HUES48 (cell line): ENCODE data around the gene TPBG.

ENCODE experiments used
- H3K27ac ChIP-seq: one replicate; pipeline ENCODE4 v1.7.0; 2013; ENCODE audit warnings: low read depth, low read length, inconsistent platforms
- H3K27me3 ChIP-seq: 2 replicates; pipeline ENCODE4 v1.6.1; 2013; ENCODE audit warnings: mild to moderate bottlenecking, low read length; ENCODE audit not compliant: control insufficient read depth, insufficient read depth
- H3K36me3 ChIP-seq: 2 replicates; pipeline ENCODE4 v1.6.1; 2013; ENCODE audit warnings: low read length; ENCODE audit not compliant: control insufficient read depth, insufficient read depth
- H3K4me1 ChIP-seq: 2 replicates; pipeline ENCODE4 v1.6.1; 2013; ENCODE audit warnings: mild to moderate bottlenecking, low read length; ENCODE audit not compliant: control insufficient read depth, insufficient read depth
- H3K4me3 ChIP-seq: 2 replicates; pipeline ENCODE4 v1.5.1; 2013; ENCODE audit warnings: mild to moderate bottlenecking, low read depth, low read length
- H3K9ac ChIP-seq: 2 replicates; pipeline ENCODE4 v1.6.1; 2013; ENCODE audit warnings: mild to moderate bottlenecking, low read depth, low read length, moderate library complexity
- H3K9me3 ChIP-seq: 2 replicates; pipeline ENCODE4 v1.6.1; 2013; ENCODE audit warnings: low read length; ENCODE audit not compliant: control insufficient read depth, insufficient read depth

TPBG gene

GRCh38 chr6:82410151-82410648 lies 46.6 kb downstream of the TPBG start:
- H3K27me3 ChIP-seq: no peaks in the 10 kb centered on the region
- H3K27ac ChIP-seq: no peak overlapping the region
- H3K4me1 ChIP-seq: no peaks in the 10 kb centered on the region
- no peaks in the 10 kb centered on the region for H3K9me3 ChIP-seq
- H3K9ac ChIP-seq: no peak overlapping the region
- H3K4me3 ChIP-seq: no peak overlapping the region
- H3K36me3 ChIP-seq: no peaks in the 10 kb centered on the region

- H3K27ac ChIP-seq: no peak overlapping the region
- H3K27me3 ChIP-seq: no peaks in the 10 kb centered on the region
- H3K9me3 ChIP-seq: no peaks in the 10 kb centered on the region
- no peak overlapping the region for H3K9ac ChIP-seq
- no peak overlapping the region for H3K4me3 ChIP-seq
- no peaks in the 10 kb centered on the region for H3K36me3 ChIP-seq
- H3K4me1 ChIP-seq: no peaks in the 10 kb centered on the region
Observed at GRCh38 chr6:82413868-82414267, 50.3 kb downstream of the TPBG start.

DNA sequence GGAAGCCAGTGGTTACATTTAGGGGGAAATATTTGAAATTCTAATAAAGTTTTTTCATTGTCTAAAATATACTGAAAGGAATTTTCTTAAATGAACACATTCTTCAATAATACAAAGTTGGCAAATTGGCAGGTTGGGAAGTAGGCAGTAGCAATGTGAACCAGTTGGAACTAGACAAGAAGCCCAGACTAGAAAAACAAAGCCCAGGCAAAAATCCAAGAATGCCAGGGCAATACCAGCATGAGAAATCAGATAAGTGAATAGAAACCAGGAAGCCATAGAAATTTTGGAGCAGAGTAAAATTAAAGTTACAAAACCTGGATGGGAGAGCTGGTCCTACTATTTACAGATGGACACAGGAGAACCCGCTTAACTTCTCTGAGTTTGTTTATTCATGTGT lies 52.2 kb downstream of the TPBG start:
- H3K36me3 ChIP-seq: no peaks in the 10 kb centered on the region
- no peaks in the 10 kb centered on the region for H3K27me3 ChIP-seq
- no peak overlapping the region for H3K9ac ChIP-seq
- no peaks in the 10 kb centered on the region for H3K4me1 ChIP-seq
- no peak overlapping the region for H3K4me3 ChIP-seq
- no peaks in the 10 kb centered on the region for H3K9me3 ChIP-seq
- no peak overlapping the region for H3K27ac ChIP-seq

- H3K4me3 ChIP-seq: no peak overlapping the region
Observed at GRCh38 chr6:82416346-82416745, 52.7 kb downstream of the TPBG start.

More at GRCh38 chr6:82416346-82416745, 52.7 kb downstream of the TPBG start:
- Histone ChIP-seq H3K27me3 (no peaks in the 10 kb centered on the region), H3K9me3 (no peaks in the 10 kb centered on the region), H3K27ac (no peak overlapping the region), H3K4me1 (no peaks in the 10 kb centered on the region), H3K9ac (no peak overlapping the region), H3K36me3 (no peaks in the 10 kb centered on the region)
